Endothelial cell (in vitro differentiated cells): ENCODE results near the gene MYO1D. TPM values are rescaled to one million over a fixed set of nuclear protein-coding genes. Genes with fewer than 3 reads are reported as not detected.

Experiments
- DNase-seq: peaks from one replicate; pipeline ENCODE4 v3.0.0; 2021; ENCODE audit warnings: low spot score
- H3K27ac Mint-ChIP-seq: one replicate; pipeline ENCODE4 v1.8.0; 2021; ENCODE audit warnings: mixed read lengths, inconsistent platforms; ENCODE audit not compliant: unreplicated experiment
- H3K27me3 Mint-ChIP-seq: one replicate; pipeline ENCODE4 v1.8.0; 2021; ENCODE audit warnings: mild to moderate bottlenecking, moderate library complexity, mixed read lengths, inconsistent platforms; ENCODE audit not compliant: unreplicated experiment
- H3K36me3 Mint-ChIP-seq: one replicate; pipeline ENCODE4 v1.8.0; 2021; ENCODE audit warnings: mild to moderate bottlenecking, low read depth, mixed read lengths, inconsistent platforms; ENCODE audit not compliant: unreplicated experiment
- H3K4me1 Mint-ChIP-seq: one replicate; pipeline ENCODE4 v1.8.0; 2021; ENCODE audit warnings: mild to moderate bottlenecking, mixed read lengths, inconsistent platforms; ENCODE audit not compliant: unreplicated experiment
- H3K4me3 Mint-ChIP-seq: one replicate; pipeline ENCODE4 v1.8.0; 2021; ENCODE audit warnings: mild to moderate bottlenecking, mixed read lengths, inconsistent platforms; ENCODE audit not compliant: unreplicated experiment
- H3K9me3 Mint-ChIP-seq: one replicate; pipeline ENCODE4 v1.8.0; 2021; ENCODE audit warnings: mixed read lengths, inconsistent platforms; ENCODE audit not compliant: unreplicated experiment
- CTCF ChIP-seq: fragments of 200-600 bp; sonication (generic); IDR thresholded peaks from one replicate; pipeline ENCODE4 v1.5.0; 2021; ENCODE audit warnings: antibody characterized with exemption; ENCODE audit not compliant: unreplicated experiment
- total RNA-seq: library from RNA; stranded (reverse); fragmentation: NEBNext Ultra II Directional; extraction: Animal tissue kit (Norgen Biotek cat#: 25700); gene quantifications from one replicate; pipeline ENCODE4 v1.2.1, GENCODE V29; 2021; ENCODE audit not compliant: unreplicated experiment

MYO1D gene
- total RNA-seq, 1 donor from 2014 or later, result 26.4 TPM

GRCh38 chr17:32836527-32836926, 40.4 kb downstream of the MYO1D start:
- Mint-ChIP-seq H3K36me3 (no peaks in the 10 kb centered on the region), H3K27me3 (peaks cover 2% of the 10 kb centered on the region), H3K27ac (no peak overlapping the region), H3K4me1 (peaks cover 23% of the 10 kb centered on the region), H3K4me3 (no peak overlapping the region), H3K9me3 (no peaks in the 10 kb centered on the region)
- DNase-seq, result no peak
- no peak for TF ChIP-seq CTCF

DNA sequence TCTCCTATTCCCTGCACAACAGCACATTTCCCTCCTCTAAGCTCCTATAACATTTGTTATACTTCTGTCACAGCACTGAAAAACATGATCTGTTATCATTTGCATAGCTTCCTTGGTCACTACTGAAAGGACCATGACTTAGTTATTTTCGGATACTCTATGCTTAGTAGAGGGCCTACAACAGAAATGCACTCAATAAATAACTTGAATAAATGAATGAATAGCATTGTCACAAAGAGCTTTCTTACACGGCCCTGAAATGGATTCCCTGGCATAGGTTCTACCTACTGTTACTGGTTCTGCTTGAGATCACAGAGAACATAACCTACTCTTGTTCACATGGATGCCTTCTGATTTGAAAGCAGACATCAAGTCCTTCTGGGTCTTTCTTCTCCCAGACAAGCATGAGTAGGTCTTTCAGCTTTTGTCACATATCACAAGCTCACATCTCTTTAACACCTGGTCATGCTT, 41.6 kb downstream of the MYO1D start:
- no peak overlapping the region for H3K27ac Mint-ChIP-seq
- DNase-seq, result no peak
- H3K4me1 Mint-ChIP-seq, result peaks cover 14% of the 10 kb centered on the region
- H3K4me3 Mint-ChIP-seq, result no peak overlapping the region
- H3K36me3 Mint-ChIP-seq, result no peaks in the 10 kb centered on the region
- H3K27me3 Mint-ChIP-seq, result no peaks in the 10 kb centered on the region
- H3K9me3 Mint-ChIP-seq, result no peaks in the 10 kb centered on the region
- no peak for TF ChIP-seq CTCF

DNA sequence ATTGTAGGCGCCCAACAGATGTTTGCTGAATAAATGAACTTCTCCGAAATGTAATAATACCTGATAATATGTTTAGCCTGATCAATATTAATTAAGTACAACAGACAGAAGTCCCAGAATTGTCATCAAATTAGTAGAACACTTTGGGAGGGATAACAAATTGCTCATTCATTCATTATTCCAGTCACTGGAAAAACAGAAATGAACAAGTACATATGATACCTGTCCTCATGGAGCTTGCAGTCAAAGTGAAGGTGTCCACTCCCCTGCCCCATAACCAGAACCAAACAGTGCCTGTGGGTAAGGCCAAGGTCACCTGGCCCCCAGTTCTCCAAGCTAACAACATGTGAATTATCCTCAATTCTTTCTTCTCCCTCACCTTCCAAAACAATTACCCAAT, 42.8 kb downstream of the MYO1D start:
- Mint-ChIP-seq H3K4me1 (peaks cover 3% of the 10 kb centered on the region), H3K4me3 (no peak overlapping the region), H3K27me3 (no peaks in the 10 kb centered on the region), H3K9me3 (no peaks in the 10 kb centered on the region), H3K36me3 (no peaks in the 10 kb centered on the region), H3K27ac (no peak overlapping the region)
- no peak for TF ChIP-seq CTCF
- no peak for DNase-seq

- Mint-ChIP-seq H3K4me1 (no peaks in the 10 kb centered on the region), H3K36me3 (no peaks in the 10 kb centered on the region), H3K4me3 (no peak overlapping the region), H3K9me3 (no peaks in the 10 kb centered on the region), H3K27me3 (no peaks in the 10 kb centered on the region), H3K27ac (no peak overlapping the region)
- no peak for DNase-seq
- no peak for TF ChIP-seq CTCF
These were observed 43.4 kb downstream of the MYO1D start for GRCh38 chr17:32833526-32833925.

- no peaks in the 10 kb centered on the region for H3K36me3 Mint-ChIP-seq
- DNase-seq, result no peak
- no peaks in the 10 kb centered on the region for H3K9me3 Mint-ChIP-seq
- TF ChIP-seq CTCF, result no peak
- H3K4me3 Mint-ChIP-seq, result no peak overlapping the region
- H3K4me1 Mint-ChIP-seq, result no peaks in the 10 kb centered on the region
- H3K27me3 Mint-ChIP-seq, result no peaks in the 10 kb centered on the region
- no peak overlapping the region for H3K27ac Mint-ChIP-seq
These were observed 43.8 kb downstream of the MYO1D start for GRCh38 chr17:32833076-32833475.
